WTC11 (cell line): ENCODE measurements around the gene KCNIP1. TPM values are rescaled to one million over a fixed set of nuclear protein-coding genes. Genes with fewer than 3 reads are reported as not detected.

Experiments
- ATAC-seq: fragments of 200-7000 bp; cut with Tn5 transposase; 2 replicates; pipeline ENCODE4 v1.10.0; 2021; ENCODE audit warnings: mild to moderate bottlenecking, moderate library complexity
- CTCF ChIA-PET: fragments of 300-600 bp; sonication (Branson Sonifier 250); formaldehyde crosslinking; loops from one replicate; lab custom pipeline; 2021; ENCODE audit warnings: antibody characterized with exemption; lab: Charles Lee
- POLR2A ChIA-PET: fragments of 350-600 bp; sonication (Branson Sonifier 250); formaldehyde crosslinking; loops from one replicate; lab custom pipeline; 2021; ENCODE audit warnings: antibody characterized with exemption; lab: Charles Lee
- DNase-seq: peaks from one replicate; pipeline ENCODE4 v3.0.0; 2021; ENCODE audit warnings: low spot score
- H3K27ac Mint-ChIP-seq: 2 replicates; pipeline ENCODE4 v1.8.0; 2021; ENCODE audit warnings: mixed read lengths
- H3K27me3 Mint-ChIP-seq: 2 replicates; pipeline ENCODE4 v1.8.0; 2021; ENCODE audit warnings: low read depth, mild to moderate bottlenecking, moderate library complexity, mixed read lengths
- H3K36me3 Mint-ChIP-seq: 2 replicates; pipeline ENCODE4 v1.8.0; 2021; ENCODE audit warnings: mixed read lengths
- H3K4me1 Mint-ChIP-seq: 2 replicates; pipeline ENCODE4 v1.8.0; 2022; ENCODE audit warnings: mixed read lengths
- H3K4me3 Mint-ChIP-seq: 2 replicates; pipeline ENCODE4 v1.8.0; 2021; ENCODE audit warnings: mild to moderate bottlenecking, moderate library complexity, mixed read lengths
- H3K9me3 Mint-ChIP-seq: 2 replicates; pipeline ENCODE4 v1.8.0; 2021; ENCODE audit warnings: mixed read lengths
- AR ChIP-seq: fragments of 250-450 bp; sonication (Bioruptor Pico); IDR thresholded peaks from 2 replicates; pipeline ENCODE4 v1.9.0; 2021; ENCODE audit warnings: mild to moderate bottlenecking
- ATF6 ChIP-seq: sonication (generic); formaldehyde crosslinking; IDR thresholded peaks from 2 replicates; pipeline ENCODE4 v1.8.1; 2023; ENCODE audit warnings: mild to moderate bottlenecking, missing genetic modification reagents
- CDX4 ChIP-seq: fragments of 250-450 bp; sonication (Bioruptor Pico); IDR thresholded peaks from 2 replicates; pipeline ENCODE4 v1.9.0; 2021; ENCODE audit warnings: moderate library complexity, mild to moderate bottlenecking, inconsistent platforms, borderline replicate concordance
- CREB1 ChIP-seq: sonication (generic); formaldehyde crosslinking; IDR thresholded peaks from 2 replicates; pipeline ENCODE4 v1.8.0; 2023; ENCODE audit warnings: mild to moderate bottlenecking, missing genetic modification reagents
- ETV6 ChIP-seq: sonication (generic); formaldehyde crosslinking; IDR thresholded peaks from 2 replicates; pipeline ENCODE4 v1.8.1; 2022; ENCODE audit warnings: mild to moderate bottlenecking, missing genetic modification reagents
- FOXK1 ChIP-seq: sonication (generic); formaldehyde crosslinking; IDR thresholded peaks from 2 replicates; pipeline ENCODE4 v1.8.0; 2022; ENCODE audit warnings: mild to moderate bottlenecking, moderate library complexity, missing genetic modification reagents
- GABPB1 ChIP-seq: sonication (generic); formaldehyde crosslinking; IDR thresholded peaks from 2 replicates; pipeline ENCODE4 v1.8.1; 2023; ENCODE audit warnings: mild to moderate bottlenecking, missing genetic modification reagents
- HMGA2 ChIP-seq: fragments of 250-450 bp; sonication (Bioruptor Pico); IDR thresholded peaks from 2 replicates; pipeline ENCODE4 v1.4.0; 2021; ENCODE audit warnings: mild to moderate bottlenecking, moderate library complexity
- IRF1 ChIP-seq: sonication (generic); formaldehyde crosslinking; IDR thresholded peaks from 2 replicates; pipeline ENCODE4 v1.8.0; 2023; ENCODE audit warnings: missing genetic modification reagents
- JUN ChIP-seq: sonication (generic); formaldehyde crosslinking; IDR thresholded peaks from 2 replicates; pipeline ENCODE4 v1.8.0; 2023; ENCODE audit warnings: mild to moderate bottlenecking, missing genetic modification reagents
- MAX ChIP-seq: sonication (generic); formaldehyde crosslinking; IDR thresholded peaks from 2 replicates; pipeline ENCODE4 v1.8.0; 2022; ENCODE audit warnings: mild to moderate bottlenecking, missing genetic modification reagents
- MLX ChIP-seq: sonication (generic); formaldehyde crosslinking; IDR thresholded peaks from 2 replicates; pipeline ENCODE4 v1.8.1; 2023; ENCODE audit warnings: mild to moderate bottlenecking, missing genetic modification reagents, moderate library complexity
- NFATC4 ChIP-seq: fragments of 250-450 bp; sonication (Bioruptor Pico); IDR thresholded peaks from 2 replicates; pipeline ENCODE4 v1.9.0; 2021; ENCODE audit warnings: mild to moderate bottlenecking
- NFE2L1 ChIP-seq: sonication (generic); formaldehyde crosslinking; IDR thresholded peaks from 2 replicates; pipeline ENCODE4 v1.8.1; 2023; ENCODE audit warnings: missing genetic modification reagents
- NR1H2 ChIP-seq: sonication (generic); formaldehyde crosslinking; IDR thresholded peaks from 2 replicates; pipeline ENCODE4 v1.9.0; 2021; ENCODE audit warnings: mild to moderate bottlenecking, moderate library complexity, missing genetic modification reagents
- SP1 ChIP-seq: sonication (generic); formaldehyde crosslinking; conservative IDR thresholded peaks from 2 replicates; pipeline ENCODE4 v1.8.1; 2022; ENCODE audit warnings: missing genetic modification reagents
- TP53 ChIP-seq: sonication (generic); formaldehyde crosslinking; IDR thresholded peaks from 2 replicates; pipeline ENCODE4 v1.8.1; 2023; ENCODE audit warnings: mild to moderate bottlenecking, missing genetic modification reagents
- ZMAT4 ChIP-seq: fragments of 250-450 bp; sonication (Bioruptor Pico); IDR thresholded peaks from 2 replicates; pipeline ENCODE4 v1.9.0; 2021; ENCODE audit warnings: mild to moderate bottlenecking
- ZNF121 ChIP-seq: sonication (generic); formaldehyde crosslinking; IDR thresholded peaks from 2 replicates; pipeline ENCODE4 v1.8.0; 2023; ENCODE audit warnings: missing genetic modification reagents
- ZNF138 ChIP-seq: sonication (generic); formaldehyde crosslinking; conservative IDR thresholded peaks from 2 replicates; pipeline ENCODE4 v1.8.1; 2022; ENCODE audit warnings: mild to moderate bottlenecking, moderate library complexity, missing genetic modification reagents
- ZNF219 ChIP-seq: sonication (generic); formaldehyde crosslinking; IDR thresholded peaks from 2 replicates; pipeline ENCODE4 v1.8.0; 2023; ENCODE audit warnings: missing genetic modification reagents, mild to moderate bottlenecking, borderline replicate concordance
- ZNF281 ChIP-seq: sonication (generic); formaldehyde crosslinking; IDR thresholded peaks from 2 replicates; pipeline ENCODE4 v1.8.0; 2023; ENCODE audit warnings: mild to moderate bottlenecking, missing genetic modification reagents
- ZNF671 ChIP-seq: fragments of 250-450 bp; sonication (Bioruptor Pico); IDR thresholded peaks from 2 replicates; pipeline ENCODE4 v1.8.0; 2021; ENCODE audit warnings: mild to moderate bottlenecking
- total RNA-seq: library from RNA; stranded (reverse); gene quantifications from 3 replicates; pipeline ENCODE4 v1.2.3, GENCODE V29; 2021

Gene KCNIP1
- total RNA-seq, 1 experiment from 2014 or later, result 0.59 TPM

GRCh38 chr5:170557314-170557713, 53.5 kb downstream of the KCNIP1 start:
- Mint-ChIP-seq H3K27ac (no peak overlapping the region), H3K4me1 (peaks cover 11% of the 10 kb centered on the region)
- no peak for ATAC-seq
- TF ChIP-seq GABPB1 (CRISPR knock-in tag), result no peak
- TF ChIP-seq SP1, result no peak
- TF ChIP-seq AR (CRISPR knock-in tag), result no peak
- TF ChIP-seq JUN, result no peak
- no peak for TF ChIP-seq TP53 (CRISPR knock-in tag)
- TF ChIP-seq ATF6 (CRISPR knock-in tag), result no peak
- no peak for TF ChIP-seq FOXK1 (CRISPR knock-in tag)
- TF ChIP-seq MAX, result no peak
- no peak for TF ChIP-seq ETV6 (CRISPR knock-in tag)
- no peak for TF ChIP-seq CDX4 (CRISPR knock-in tag)
- no peak for TF ChIP-seq HMGA2 (CRISPR knock-in tag)
- TF ChIP-seq ZNF219 (CRISPR knock-in tag), result no peak
- TF ChIP-seq CREB1 (CRISPR knock-in tag), result no peak
- TF ChIP-seq NR1H2 (CRISPR knock-in tag), result no peak
- no peak for TF ChIP-seq ZNF671 (CRISPR knock-in tag)
- no peak for TF ChIP-seq NFATC4 (CRISPR knock-in tag)
- no peak for TF ChIP-seq ZNF121 (CRISPR knock-in tag)
- TF ChIP-seq ZMAT4 (CRISPR knock-in tag), result no peak
- no peak for TF ChIP-seq IRF1 (CRISPR knock-in tag)
- TF ChIP-seq MLX (CRISPR knock-in tag), result no peak
- TF ChIP-seq, all 79 proteins: peak for 0
- Mint-ChIP-seq H3K36me3 (no peaks in the 10 kb centered on the region), H3K9me3 (no peaks in the 10 kb centered on the region), H3K27me3 (no peaks in the 10 kb centered on the region; the same call in 1 of the 2 replicates), H3K4me3 (no peak overlapping the region)
- ChIA-PET CTCF (interaction anchor here (1.1 to 1.4 kb wide), 3 partner anchors 48 to 74 kb away, joined by 3 read pairs; no protein-coding TSS in a partner anchor), POLR2A (no interaction called here)
- DNase-seq, result no peak

GRCh38 chr5:170559296-170559695, 55.5 kb downstream of the KCNIP1 start:
- H3K4me3 Mint-ChIP-seq, result no peak overlapping the region
- H3K36me3 Mint-ChIP-seq, result no peaks in the 10 kb centered on the region
- DNase-seq (no peak), ATAC-seq (no peak)
- POLR2A ChIA-PET, result no interaction called here
- H3K27me3 Mint-ChIP-seq, result no peaks in the 10 kb centered on the region; the same call in 1 of the 2 replicates
- TF ChIP-seq ZNF121 (CRISPR knock-in tag), result no peak
- TF ChIP-seq NFE2L1 (CRISPR knock-in tag), result no peak
- no peak for TF ChIP-seq ZNF281
- TF ChIP-seq ZNF138 (CRISPR knock-in tag), result no peak
- TF ChIP-seq ETV6 (CRISPR knock-in tag), result no peak
- H3K27ac Mint-ChIP-seq, result no peak overlapping the region
- no peaks in the 10 kb centered on the region for H3K9me3 Mint-ChIP-seq
- CTCF ChIA-PET, result no interaction called here
- H3K4me1 Mint-ChIP-seq, result peaks cover 12% of the 10 kb centered on the region
